PC-9 (cell line): ENCODE measurements around the gene SRBD1.
A peak's percentile ranks its signal among the peaks of the same experiment; 100 is the strongest.

Experiments
- EZH2 ChIP-seq: fragments of 200-600 bp; sonication (generic); IDR thresholded peaks from 2 replicates; pipeline ENCODE4 v1.8.0; 2017; ENCODE audit warnings: antibody characterized with exemption, low read depth
- TF ChIP-seq, protein P1 (sequence below): fragments of 200-600 bp; sonication (generic); conservative IDR thresholded peaks from 2 replicates; pipeline ENCODE4 v1.6.1; 2017; ENCODE audit warnings: mixed run types, antibody characterized with exemption, mild to moderate bottlenecking, moderate library complexity

DNA sequence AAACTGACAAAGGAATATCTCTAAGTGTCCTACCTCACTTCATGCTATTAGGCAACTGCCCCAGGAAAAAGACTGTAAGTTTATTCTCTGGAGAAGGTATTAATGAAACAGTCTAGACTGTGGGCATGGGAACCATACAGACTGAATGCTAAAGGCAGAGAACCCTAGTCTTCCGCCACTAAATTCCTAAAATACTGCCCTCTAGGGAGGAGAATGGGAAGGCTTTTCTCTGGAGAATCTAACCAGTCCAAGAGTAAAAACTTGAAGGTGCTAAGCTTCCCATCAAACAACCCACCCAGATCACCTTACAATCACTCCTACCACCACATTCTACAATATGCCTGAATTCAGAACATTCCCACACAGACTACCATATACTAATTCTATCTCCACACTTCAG is 3.4 kb downstream of the SRBD1 start:
- TF ChIP-seq, protein P1, sequence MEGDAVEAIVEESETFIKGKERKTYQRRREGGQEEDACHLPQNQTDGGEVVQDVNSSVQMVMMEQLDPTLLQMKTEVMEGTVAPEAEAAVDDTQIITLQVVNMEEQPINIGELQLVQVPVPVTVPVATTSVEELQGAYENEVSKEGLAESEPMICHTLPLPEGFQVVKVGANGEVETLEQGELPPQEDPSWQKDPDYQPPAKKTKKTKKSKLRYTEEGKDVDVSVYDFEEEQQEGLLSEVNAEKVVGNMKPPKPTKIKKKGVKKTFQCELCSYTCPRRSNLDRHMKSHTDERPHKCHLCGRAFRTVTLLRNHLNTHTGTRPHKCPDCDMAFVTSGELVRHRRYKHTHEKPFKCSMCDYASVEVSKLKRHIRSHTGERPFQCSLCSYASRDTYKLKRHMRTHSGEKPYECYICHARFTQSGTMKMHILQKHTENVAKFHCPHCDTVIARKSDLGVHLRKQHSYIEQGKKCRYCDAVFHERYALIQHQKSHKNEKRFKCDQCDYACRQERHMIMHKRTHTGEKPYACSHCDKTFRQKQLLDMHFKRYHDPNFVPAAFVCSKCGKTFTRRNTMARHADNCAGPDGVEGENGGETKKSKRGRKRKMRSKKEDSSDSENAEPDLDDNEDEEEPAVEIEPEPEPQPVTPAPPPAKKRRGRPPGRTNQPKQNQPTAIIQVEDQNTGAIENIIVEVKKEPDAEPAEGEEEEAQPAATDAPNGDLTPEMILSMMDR, result peak; percentile 67
- no peak for TF ChIP-seq EZH2
